DMS53 treated with DMSO at 0.1 percent for 48 hours (cell line): ENCODE data around the gene LRMDA.
"Not testable (repeated sequence)": the region's sequence is repeated elsewhere in the genome, so short reads cannot be mapped to it uniquely, and the experiment has no call there.

Experiments used
- DNase-seq: peaks from one replicate; lab custom pipeline; 2025; ENCODE audit not compliant: unreplicated experiment; lab: John Stamatoyannopoulos, UW

LRMDA gene

GRCh38 chr10:75502389-75502788, 71.0 kb downstream of the LRMDA start:
- no peak for DNase-seq

- DNase-seq: no peak
These were observed 71.4 kb downstream of the LRMDA start for GRCh38 chr10:75502838-75503237.

- no peak for DNase-seq
These were observed 73.9 kb downstream of the LRMDA start for GRCh38 chr10:75505293-75505692.

- DNase-seq: no peak
These were observed 74.5 kb downstream of the LRMDA start for GRCh38 chr10:75505840-75506506.

- DNase-seq: no peak
These were observed 75.5 kb downstream of the LRMDA start for GRCh38 chr10:75506930-75507329.

- DNase-seq: no peak
These were observed 76.0 kb downstream of the LRMDA start for GRCh38 chr10:75507469-75507868.

GRCh38 chr10:75508239-75508813, 76.9 kb downstream of the LRMDA start:
- no peak for DNase-seq

- DNase-seq: no peak
These were observed 77.4 kb downstream of the LRMDA start for GRCh38 chr10:75508814-75509306.

- DNase-seq: no peak
These were observed 78.3 kb downstream of the LRMDA start for GRCh38 chr10:75509706-75510105.

GRCh38 chr10:75511011-75511410, 79.6 kb downstream of the LRMDA start:
- DNase-seq: no peak

- peak; percentile 64 for DNase-seq
These were observed 80.9 kb downstream of the LRMDA start for GRCh38 chr10:75512203-75512933.

GRCh38 chr10:75513292-75513885, 82.0 kb downstream of the LRMDA start:
- no peak for DNase-seq

- no peak for DNase-seq
These were observed 83.4 kb downstream of the LRMDA start for GRCh38 chr10:75514830-75515229.

- not testable (repeated sequence) for DNase-seq
These were observed 84.7 kb downstream of the LRMDA start for GRCh38 chr10:75516154-75516553.

- DNase-seq: not testable (repeated sequence)
These were observed 87.8 kb downstream of the LRMDA start for GRCh38 chr10:75519213-75519612.

GRCh38 chr10:75521194-75521829, 89.9 kb downstream of the LRMDA start:
- DNase-seq: not testable (repeated sequence)

- peak; percentile 3 for DNase-seq
These were observed 93.6 kb downstream of the LRMDA start for GRCh38 chr10:75525067-75525466.

GRCh38 chr10:75525646-75526045, 94.2 kb downstream of the LRMDA start:
- no peak for DNase-seq

- DNase-seq: no peak
These were observed 96.1 kb downstream of the LRMDA start for GRCh38 chr10:75527542-75527941.

GRCh38 chr10:75528392-75528791, 97.0 kb downstream of the LRMDA start:
- DNase-seq: no peak

GRCh38 chr10:75530299-75530698, 98.9 kb downstream of the LRMDA start:
- DNase-seq: no peak
